ENCODE data around the gene LCE3E.
"Not testable (repeated sequence)": the region's sequence is repeated elsewhere in the genome, so short reads cannot be mapped to it uniquely, and the experiment has no call there.

LCE3E gene

GRCh38 chr1:152566681-152567080 lies at the start of gene LCE3E:
Gene LCE3E (minus strand): TSS chr1:152566780. CDS start chr1:152566208, 572 bp downstream.
- DNase-seq (ENCODE audit: low read depth) = no peak

- no peak for DNase-seq (ENCODE audit: low read depth)
These were observed 46.9 kb upstream of the LCE3E start, which contains the start of gene LCE3B for GRCh38 chr1:152613511-152613910. Gene LCE3B (plus strand): TSS chr1:152613811. CDS start chr1:152613811, 0 bp downstream.

- no peak for DNase-seq (ENCODE audit: low read depth)
These were observed 33.4 kb upstream of the LCE3E start, which contains the start of gene LCE3C for GRCh38 chr1:152599934-152600333. Gene LCE3C (plus strand): TSS chr1:152600234. CDS start chr1:152600732, 498 bp downstream.

- no peak for DNase-seq (ENCODE audit: low read depth)
These were observed 30.4 kb upstream of the LCE3E start for GRCh38 chr1:152596986-152597385.

GRCh38 chr1:152585586-152585985 lies 19.0 kb upstream of the LCE3E start:
- no peak for DNase-seq (ENCODE audit: low read depth)

DNA sequence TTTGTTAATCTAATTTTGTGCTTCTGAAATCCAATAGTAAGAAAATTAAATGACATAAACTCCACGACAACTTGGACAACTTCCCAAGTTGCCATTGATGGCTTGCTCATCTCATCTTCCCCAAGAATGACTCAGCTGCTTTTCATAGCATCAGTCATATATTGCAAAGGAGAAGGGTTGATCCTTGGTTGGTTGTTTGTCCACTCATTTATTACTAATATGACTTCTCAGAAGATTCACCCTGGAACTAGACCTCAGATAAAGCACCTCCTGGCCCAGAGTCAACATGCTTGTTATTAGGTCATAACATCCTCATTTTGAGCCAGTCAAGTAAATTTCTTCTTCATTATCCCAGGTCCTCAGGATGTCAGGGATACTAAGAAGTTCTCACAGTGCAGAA lies 16.1 kb upstream of the LCE3E start:
- no peak for DNase-seq (ENCODE audit: low read depth)

DNA sequence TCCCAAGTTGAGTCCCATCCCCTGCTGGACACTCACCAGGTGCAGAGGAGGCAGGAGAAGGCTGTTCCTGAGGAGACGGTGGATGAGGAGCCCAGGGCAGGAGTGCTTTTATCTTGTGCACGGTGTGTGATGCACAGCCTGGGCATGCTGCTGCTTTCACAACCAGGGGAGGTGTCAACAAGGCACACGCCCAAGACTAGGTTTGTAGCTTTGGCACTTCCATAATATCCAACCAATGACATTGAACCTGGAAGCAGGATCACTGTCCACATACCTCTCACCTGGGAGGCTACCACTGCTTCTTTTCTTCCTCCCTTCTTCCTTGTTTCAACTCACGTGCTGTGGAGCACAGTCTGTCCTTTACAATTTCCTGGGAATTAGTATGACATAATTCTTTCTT lies 13.9 kb upstream of the LCE3E start, which contains the start of gene LCE3D:
Gene LCE3D, minus strand, starts transcription at position 84 of the 400 bp plus-strand sequence. CDS start 580 bp downstream, outside the sequence.
- DNase-seq (ENCODE audit: low read depth) = no peak

DNA sequence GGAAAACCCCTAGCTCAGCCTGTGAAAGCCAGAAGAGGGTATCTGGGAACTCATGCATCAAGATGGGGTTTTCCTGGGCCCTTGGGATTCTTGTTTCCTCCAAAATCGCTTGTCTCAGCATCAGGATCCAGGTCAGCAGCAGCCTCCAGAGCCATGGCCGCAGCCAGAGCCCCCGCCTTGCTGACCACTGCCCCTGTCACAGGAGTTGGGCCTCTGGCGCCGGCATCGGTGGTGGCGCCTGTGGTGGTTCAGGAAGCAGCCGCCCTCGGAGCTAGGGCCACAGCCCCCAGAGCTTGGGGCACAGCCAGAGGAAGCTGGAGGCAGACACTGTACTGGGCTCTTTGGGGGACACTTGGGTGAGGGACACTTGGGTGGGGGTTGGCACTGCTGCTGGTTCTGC lies 12.9 kb upstream of the LCE3E start:
- not testable (repeated sequence) for DNase-seq (ENCODE audit: low read depth)

GRCh38 chr1:152577168-152577567 lies 10.6 kb upstream of the LCE3E start:
- no peak for DNase-seq (ENCODE audit: low read depth)

DNA sequence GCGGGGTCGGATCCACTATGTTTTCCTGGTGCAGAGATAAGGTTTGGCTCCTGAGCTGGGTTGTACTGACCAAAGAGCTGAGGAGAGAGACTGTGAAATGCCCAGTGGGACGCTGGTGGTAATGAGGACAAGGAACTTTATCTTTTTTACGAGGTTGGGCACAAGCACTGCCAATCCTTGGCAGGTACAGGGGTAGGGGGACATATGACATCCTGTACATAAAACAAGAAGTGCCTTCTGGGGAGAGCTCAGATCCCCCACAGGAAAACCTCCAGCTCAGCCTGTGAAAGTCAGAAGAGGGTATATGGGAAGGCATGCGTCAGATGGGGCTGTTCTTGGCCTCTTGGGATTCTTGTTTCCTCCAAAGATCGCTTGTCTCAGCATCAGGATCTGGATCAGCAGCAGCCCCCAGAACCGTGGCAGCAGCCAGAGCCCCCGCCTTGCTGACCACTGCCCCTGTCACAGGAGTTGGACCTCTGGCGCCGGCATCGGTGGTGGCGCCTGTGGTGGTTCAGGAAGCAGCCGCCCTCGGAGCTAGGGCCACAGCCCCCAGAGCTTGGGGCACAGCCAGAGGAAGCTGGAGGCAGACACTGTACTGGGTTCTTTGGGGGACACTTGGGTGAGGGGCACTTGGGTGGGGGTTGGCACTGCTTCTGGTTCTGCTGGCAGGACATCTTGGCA lies 905 bp downstream of the LCE3E start:
- DNase-seq (ENCODE audit: low read depth) = no peak

DNA sequence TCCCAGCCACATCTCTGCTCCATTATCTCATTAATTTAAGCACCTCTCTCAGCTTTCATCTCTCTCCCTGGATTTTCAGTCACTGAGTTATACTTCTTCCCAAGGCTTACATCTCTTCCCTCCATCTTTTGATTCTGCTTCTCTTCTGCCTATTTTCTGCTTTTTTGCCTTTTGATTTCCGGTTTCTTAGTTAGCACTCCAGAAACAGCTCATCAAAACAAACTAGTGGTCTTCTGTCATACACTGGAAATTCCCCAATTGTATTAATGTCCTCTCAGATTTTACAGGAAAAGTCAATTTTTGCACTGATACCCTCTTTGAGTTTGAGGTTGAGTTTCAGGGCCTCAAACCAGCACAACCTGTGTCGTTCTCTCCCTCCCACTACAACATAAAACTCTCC lies 1.5 kb downstream of the LCE3E start:
- DNase-seq (ENCODE audit: low read depth) = no peak

- not testable (repeated sequence) for DNase-seq (ENCODE audit: low read depth)
These were observed 18.2 kb downstream of the LCE3E start for GRCh38 chr1:152548358-152548757.

- DNase-seq (ENCODE audit: low read depth) = no peak
These were observed 19.9 kb downstream of the LCE3E start for GRCh38 chr1:152546704-152547103.

- DNase-seq (ENCODE audit: low read depth) = no peak
These were observed 22.8 kb downstream of the LCE3E start for GRCh38 chr1:152543820-152544219.

- no peak for DNase-seq (ENCODE audit: low read depth)
These were observed 26.7 kb downstream of the LCE3E start for GRCh38 chr1:152539901-152540300.

- DNase-seq (ENCODE audit: low read depth) = no peak
These were observed 29.1 kb downstream of the LCE3E start for GRCh38 chr1:152537496-152537895.

DNA sequence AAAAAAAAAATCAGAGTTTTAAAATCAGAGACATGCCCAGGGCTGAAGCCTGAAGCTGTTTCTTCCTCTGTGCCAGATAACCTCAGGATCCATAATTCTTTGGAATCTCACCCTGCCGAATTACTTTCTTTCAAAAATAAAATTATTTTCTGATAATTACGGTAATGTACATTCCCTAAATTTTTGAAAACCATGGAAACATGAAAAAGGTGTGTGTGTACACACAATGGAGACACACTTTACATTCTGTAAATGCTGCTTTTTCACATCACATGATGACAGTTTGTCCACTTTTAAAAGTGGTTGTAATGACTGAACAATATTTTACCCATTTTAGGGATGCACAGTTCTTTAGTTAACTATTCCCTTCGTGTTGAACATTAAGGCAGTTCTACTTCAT lies 30.8 kb downstream of the LCE3E start:
- no peak for DNase-seq (ENCODE audit: low read depth)

GRCh38 chr1:152533327-152533938 lies 33.1 kb downstream of the LCE3E start:
- no peak for DNase-seq (ENCODE audit: low read depth)

GRCh38 chr1:152525080-152525641 lies 41.4 kb downstream of the LCE3E start:
- no peak for DNase-seq (ENCODE audit: low read depth)

- no peak for DNase-seq (ENCODE audit: low read depth)
These were observed 46.0 kb downstream of the LCE3E start for GRCh38 chr1:152520561-152521090.

GRCh38 chr1:152519851-152520250 lies 46.7 kb downstream of the LCE3E start:
- no peak for DNase-seq (ENCODE audit: low read depth)

DNA sequence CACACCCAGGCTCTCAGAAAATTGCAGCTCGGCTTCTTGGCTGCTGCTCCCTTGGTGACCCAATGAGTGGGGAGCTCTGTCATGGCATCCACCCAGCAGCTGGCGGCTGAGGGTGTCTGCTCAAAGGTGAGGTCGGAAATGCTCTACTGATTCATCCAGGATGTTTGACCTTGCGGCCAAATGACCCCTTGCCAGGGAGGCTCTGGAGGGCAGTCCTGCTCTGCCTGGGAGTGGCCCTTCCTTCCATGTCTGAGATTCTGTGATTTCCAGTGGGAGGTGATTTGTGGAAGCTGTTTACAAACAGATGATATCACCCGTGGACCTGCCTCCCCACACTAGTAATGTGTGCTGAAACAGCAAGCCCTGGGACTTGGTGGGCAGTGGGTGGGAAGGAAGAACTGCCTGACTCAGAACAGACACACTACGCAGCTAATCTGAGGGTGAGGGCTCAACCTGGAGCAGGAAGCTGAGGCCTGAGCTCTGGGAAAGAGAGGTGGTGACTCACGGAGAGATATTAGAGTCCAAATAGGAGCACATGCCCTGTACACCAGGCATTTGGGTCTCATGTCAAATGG lies 49.3 kb downstream of the LCE3E start:
- no peak for DNase-seq (ENCODE audit: low read depth)

GRCh38 chr1:152516082-152516481 lies 50.5 kb downstream of the LCE3E start:
- DNase-seq (ENCODE audit: low read depth) = no peak

All from stimulated activated CD4-positive, alpha-beta T cell treated with anti-CD3 and anti-CD28 coated beads, Interleukin-2, amount 100 ng/mL, for 4 hours (primary cell).